HL-60 (cell line): Measurements from ENCODE around the gene PGAM5.

Experiments
- DNase-seq, 2 experiments: peaks; one replicate each; pipeline ENCODE4 v3.0.0-alpha.2; 2010 to 2020; ENCODE audit warnings: low read depth in 1 of 2, low spot score in 1 of 2
- H3K27ac ChIP-seq: fragments of 250-450 bp; sonication (Bioruptor Pico); replicated peaks from 2 replicates; pipeline ENCODE4 v1.5.1; 2020; ENCODE audit warnings: mild to moderate bottlenecking, moderate library complexity
- H3K27me3 ChIP-seq: fragments of 250-450 bp; sonication (Bioruptor Pico); 2 replicates; pipeline ENCODE4 v1.5.1; 2021; ENCODE audit warnings: mild to moderate bottlenecking, moderate library complexity; ENCODE audit not compliant: insufficient read depth, poor library complexity, severe bottlenecking
- H3K4me3 ChIP-seq: replicated peaks from 2 replicates; pipeline ENCODE4 v1.5.1; 2011; ENCODE audit warnings: mild to moderate bottlenecking, control low read depth, low read length; ENCODE audit not compliant: insufficient read depth
- CTCF ChIP-seq: IDR thresholded peaks from one replicate; pipeline ENCODE4 v1.5.1; 2011; ENCODE audit warnings: low read length, control low read depth, inconsistent platforms; ENCODE audit not compliant: insufficient read depth
- GABPA ChIP-seq: IDR thresholded peaks from 2 replicates; pipeline ENCODE4 v1.6.1; 2012; ENCODE audit warnings: low read depth
- POLR2AphosphoS5 ChIP-seq: IDR thresholded peaks from 2 replicates; pipeline ENCODE4 v1.6.1; 2012; ENCODE audit warnings: low read depth
- REST ChIP-seq: IDR thresholded peaks from 2 replicates; pipeline ENCODE4 v1.6.1; 2012; ENCODE audit warnings: low read depth; ENCODE audit not compliant: insufficient replicate concordance
- SPI1 ChIP-seq: IDR thresholded peaks from 2 replicates; pipeline ENCODE4 v1.6.1; 2012; ENCODE audit warnings: low read depth, mild to moderate bottlenecking, borderline replicate concordance

The PGAM5 gene

GRCh38 chr12:132717531-132718387 lies 7.1 kb downstream of the PGAM5 start:
- peak in 1 of 2 experiments; percentile 80 for DNase-seq
- Histone ChIP-seq H3K27ac (peak overlapping the region; percentile 61), H3K4me3 (no peak overlapping the region), H3K27me3 (no peaks in the 10 kb centered on the region)
- TF ChIP-seq POLR2AphosphoS5 (peak; percentile 45; the same call in 1 of the 2 replicates), REST (no peak), CTCF (no peak), GABPA (peak; percentile 30; the same call in 1 of the 2 replicates), SPI1 (peak; percentile 50; the same call in 1 of the 2 replicates)

- Histone ChIP-seq H3K27me3 (no peaks in the 10 kb centered on the region), H3K27ac (no peak overlapping the region), H3K4me3 (no peak overlapping the region)
- no peak for DNase-seq
- TF ChIP-seq CTCF (no peak), GABPA (no peak), REST (no peak), POLR2AphosphoS5 (no peak), SPI1 (no peak)
These were observed 8.0 kb downstream of the PGAM5 start for GRCh38 chr12:132718644-132719043.

- DNase-seq = no peak
- no peak for TF ChIP-seq CTCF
- no peak for TF ChIP-seq GABPA
- TF ChIP-seq POLR2AphosphoS5 = no peak; the same call in 1 of the 2 replicates
- Histone ChIP-seq H3K27me3 (no peaks in the 10 kb centered on the region), H3K4me3 (no peak overlapping the region), H3K27ac (no peak overlapping the region)
These were observed 8.7 kb downstream of the PGAM5 start for GRCh38 chr12:132719141-132719953.
